ENCODE data around the gene CHD6. TPM values are rescaled to one million over a fixed set of nuclear protein-coding genes. Genes with fewer than 3 reads are reported as not detected.

CHD6 gene, protein sequence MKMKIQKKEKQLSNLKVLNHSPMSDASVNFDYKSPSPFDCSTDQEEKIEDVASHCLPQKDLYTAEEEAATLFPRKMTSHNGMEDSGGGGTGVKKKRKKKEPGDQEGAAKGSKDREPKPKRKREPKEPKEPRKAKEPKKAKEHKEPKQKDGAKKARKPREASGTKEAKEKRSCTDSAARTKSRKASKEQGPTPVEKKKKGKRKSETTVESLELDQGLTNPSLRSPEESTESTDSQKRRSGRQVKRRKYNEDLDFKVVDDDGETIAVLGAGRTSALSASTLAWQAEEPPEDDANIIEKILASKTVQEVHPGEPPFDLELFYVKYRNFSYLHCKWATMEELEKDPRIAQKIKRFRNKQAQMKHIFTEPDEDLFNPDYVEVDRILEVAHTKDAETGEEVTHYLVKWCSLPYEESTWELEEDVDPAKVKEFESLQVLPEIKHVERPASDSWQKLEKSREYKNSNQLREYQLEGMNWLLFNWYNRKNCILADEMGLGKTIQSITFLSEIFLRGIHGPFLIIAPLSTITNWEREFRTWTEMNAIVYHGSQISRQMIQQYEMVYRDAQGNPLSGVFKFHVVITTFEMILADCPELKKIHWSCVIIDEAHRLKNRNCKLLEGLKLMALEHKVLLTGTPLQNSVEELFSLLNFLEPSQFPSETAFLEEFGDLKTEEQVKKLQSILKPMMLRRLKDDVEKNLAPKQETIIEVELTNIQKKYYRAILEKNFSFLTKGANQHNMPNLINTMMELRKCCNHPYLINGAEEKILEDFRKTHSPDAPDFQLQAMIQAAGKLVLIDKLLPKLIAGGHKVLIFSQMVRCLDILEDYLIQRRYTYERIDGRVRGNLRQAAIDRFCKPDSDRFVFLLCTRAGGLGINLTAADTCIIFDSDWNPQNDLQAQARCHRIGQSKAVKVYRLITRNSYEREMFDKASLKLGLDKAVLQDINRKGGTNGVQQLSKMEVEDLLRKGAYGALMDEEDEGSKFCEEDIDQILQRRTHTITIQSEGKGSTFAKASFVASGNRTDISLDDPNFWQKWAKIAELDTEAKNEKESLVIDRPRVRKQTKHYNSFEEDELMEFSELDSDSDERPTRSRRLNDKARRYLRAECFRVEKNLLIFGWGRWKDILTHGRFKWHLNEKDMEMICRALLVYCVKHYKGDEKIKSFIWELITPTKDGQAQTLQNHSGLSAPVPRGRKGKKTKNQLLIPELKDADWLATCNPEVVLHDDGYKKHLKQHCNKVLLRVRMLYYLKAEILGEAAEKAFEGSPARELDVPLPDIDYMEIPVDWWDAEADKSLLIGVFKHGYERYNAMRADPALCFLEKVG (N-terminal part only)
- 10 to 100 TPM; 18.4 to 19.5 TPM for total RNA-seq

GRCh38 chr20:41617902-41618806, at the start of gene CHD6:
CHD6 (minus strand) TSS chr20:41618377; CDS start chr20:41551337, 67,040 bp downstream.
- H3K27me3 Mint-ChIP-seq, result no peaks in the 10 kb centered on the region
- DNase-seq, result peak; percentile 98
- peak within 1 kb of the TSS; percentile 89 for H3K4me3 Mint-ChIP-seq
- peaks cover 42% of the 10 kb centered on the region for H3K4me1 Mint-ChIP-seq
- no peaks in the 10 kb centered on the region for H3K9me3 Mint-ChIP-seq
- peak within 1 kb of the TSS; percentile 74 for H3K27ac Mint-ChIP-seq
- no peaks in the 10 kb centered on the region for H3K36me3 Mint-ChIP-seq

DNA sequence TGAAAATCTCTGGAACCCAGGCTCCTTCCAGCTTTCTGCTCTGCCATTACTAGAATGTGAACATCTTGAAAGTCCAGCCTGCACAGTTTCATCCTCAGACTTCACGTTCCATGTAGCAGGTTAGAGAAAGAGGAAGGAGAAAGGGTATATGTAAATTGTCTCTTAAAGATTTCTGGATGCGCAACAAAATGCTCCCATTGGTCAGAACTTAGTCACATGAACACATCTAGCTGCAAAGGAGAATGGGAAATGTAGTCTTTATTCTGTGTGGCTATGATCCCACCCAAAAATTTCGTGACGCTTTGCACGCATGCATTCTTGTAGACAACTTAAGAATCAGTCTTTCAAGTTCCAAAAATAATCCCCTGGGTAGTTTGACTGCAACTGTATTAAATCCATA, 46.4 kb upstream of the CHD6 start:
- Mint-ChIP-seq H3K9me3 (no peaks in the 10 kb centered on the region), H3K27me3 (peaks cover 12% of the 10 kb centered on the region), H3K4me3 (no peak overlapping the region), H3K27ac (no peak overlapping the region), H3K36me3 (no peaks in the 10 kb centered on the region), H3K4me1 (no peaks in the 10 kb centered on the region)
- no peak for DNase-seq

DNA sequence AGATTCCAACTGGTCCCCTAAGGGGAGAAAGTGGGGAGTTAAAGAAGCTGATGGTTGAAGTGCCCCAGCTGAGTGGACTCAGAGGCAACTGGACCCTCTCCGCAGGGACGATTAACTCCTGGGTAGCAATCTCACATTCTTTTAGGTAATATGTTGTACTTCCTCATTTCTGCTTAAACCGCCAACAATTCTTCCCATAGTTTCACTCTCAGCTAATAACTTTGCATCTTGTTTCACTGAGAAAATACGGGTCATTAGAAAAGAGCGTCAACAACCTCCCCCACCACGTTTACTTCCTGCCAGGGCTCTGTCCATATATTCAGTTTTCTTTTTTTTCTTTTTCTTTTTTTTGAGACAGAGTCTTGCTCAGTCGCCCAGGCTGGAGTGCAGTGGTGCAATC, 39.5 kb upstream of the CHD6 start:
- Mint-ChIP-seq H3K36me3 (no peaks in the 10 kb centered on the region), H3K4me1 (no peaks in the 10 kb centered on the region), H3K9me3 (no peaks in the 10 kb centered on the region), H3K27me3 (peaks cover 20% of the 10 kb centered on the region), H3K4me3 (no peak overlapping the region), H3K27ac (no peak overlapping the region)
- DNase-seq, result no peak

DNA sequence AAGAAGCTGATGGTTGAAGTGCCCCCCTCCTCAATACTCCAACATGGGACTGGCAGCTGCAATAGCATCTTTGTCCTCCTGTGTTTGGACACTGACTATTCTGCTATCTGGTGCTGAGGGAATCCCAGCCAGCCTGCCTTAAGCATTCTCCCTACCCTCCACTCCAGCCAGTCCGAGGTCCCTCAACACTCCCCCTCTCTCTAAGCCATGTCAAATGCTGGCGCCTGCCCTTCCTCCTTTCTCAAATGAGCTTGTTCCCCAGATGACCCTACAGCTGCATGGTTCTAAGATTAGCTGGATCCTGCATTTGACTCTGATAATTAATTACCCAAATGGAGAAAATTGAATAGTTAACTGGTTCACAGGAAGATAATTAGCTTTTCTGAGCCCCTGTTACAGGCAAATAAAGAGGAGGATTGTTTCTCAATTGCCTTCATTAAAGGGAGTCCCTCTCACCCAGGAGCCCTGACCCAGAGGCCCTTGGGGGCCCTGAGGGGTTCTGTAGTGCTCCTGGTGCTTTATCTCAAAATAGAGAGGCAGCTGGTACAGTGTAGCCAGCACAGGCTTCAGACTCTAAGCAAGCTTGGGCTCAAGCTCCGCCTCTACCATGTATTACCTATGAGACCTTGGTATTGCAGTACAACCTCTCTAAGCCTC, 37.9 kb upstream of the CHD6 start:
- DNase-seq, result no peak
- Mint-ChIP-seq H3K27ac (no peak overlapping the region), H3K4me1 (no peaks in the 10 kb centered on the region), H3K27me3 (peaks cover 20% of the 10 kb centered on the region), H3K9me3 (no peaks in the 10 kb centered on the region), H3K36me3 (no peaks in the 10 kb centered on the region), H3K4me3 (no peak overlapping the region)

GRCh38 chr20:41654884-41655283, 36.7 kb upstream of the CHD6 start:
- no peaks in the 10 kb centered on the region for H3K4me1 Mint-ChIP-seq
- DNase-seq, result no peak
- no peak overlapping the region for H3K4me3 Mint-ChIP-seq
- H3K27ac Mint-ChIP-seq, result no peak overlapping the region
- H3K9me3 Mint-ChIP-seq, result no peaks in the 10 kb centered on the region
- no peaks in the 10 kb centered on the region for H3K36me3 Mint-ChIP-seq
- peaks cover 14% of the 10 kb centered on the region for H3K27me3 Mint-ChIP-seq

GRCh38 chr20:41654292-41654691, 36.1 kb upstream of the CHD6 start:
- Mint-ChIP-seq H3K27ac (no peak overlapping the region), H3K36me3 (no peaks in the 10 kb centered on the region), H3K4me3 (no peak overlapping the region), H3K27me3 (peaks cover 14% of the 10 kb centered on the region), H3K4me1 (no peaks in the 10 kb centered on the region), H3K9me3 (no peaks in the 10 kb centered on the region)
- DNase-seq, result no peak

GRCh38 chr20:41650231-41650948, 32.2 kb upstream of the CHD6 start:
- Mint-ChIP-seq H3K4me1 (no peaks in the 10 kb centered on the region), H3K4me3 (no peak overlapping the region)
- no peak for DNase-seq

DNA sequence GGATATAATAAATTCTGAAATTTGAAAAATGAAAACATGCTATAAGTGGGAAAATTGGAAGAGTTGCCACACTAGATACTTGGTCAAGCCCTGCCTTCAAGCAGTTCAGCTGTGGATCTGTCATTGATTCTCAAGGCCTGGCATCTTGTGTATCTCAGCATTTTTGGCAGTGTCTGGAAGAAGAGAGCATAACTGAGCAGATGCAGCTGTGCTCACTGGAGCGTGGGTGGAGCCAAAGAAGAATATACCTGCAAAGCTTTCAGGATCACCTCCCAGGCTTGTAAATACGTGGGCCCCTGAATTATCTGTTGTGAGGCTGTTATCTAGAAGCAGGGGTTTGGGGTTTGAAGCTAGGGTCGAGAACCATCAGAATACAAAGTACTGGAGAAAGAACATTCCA, 31.3 kb upstream of the CHD6 start:
- Mint-ChIP-seq H3K4me3 (no peak overlapping the region), H3K4me1 (no peaks in the 10 kb centered on the region), H3K27ac (no peak overlapping the region), H3K36me3 (no peaks in the 10 kb centered on the region), H3K9me3 (no peaks in the 10 kb centered on the region), H3K27me3 (peaks cover 5% of the 10 kb centered on the region)
- no peak for DNase-seq

More at GRCh38 chr20:41650231-41650948, 32.2 kb upstream of the CHD6 start:
- Mint-ChIP-seq H3K36me3 (no peaks in the 10 kb centered on the region), H3K27me3 (peaks cover 5% of the 10 kb centered on the region), H3K9me3 (no peaks in the 10 kb centered on the region), H3K27ac (no peak overlapping the region)

DNA sequence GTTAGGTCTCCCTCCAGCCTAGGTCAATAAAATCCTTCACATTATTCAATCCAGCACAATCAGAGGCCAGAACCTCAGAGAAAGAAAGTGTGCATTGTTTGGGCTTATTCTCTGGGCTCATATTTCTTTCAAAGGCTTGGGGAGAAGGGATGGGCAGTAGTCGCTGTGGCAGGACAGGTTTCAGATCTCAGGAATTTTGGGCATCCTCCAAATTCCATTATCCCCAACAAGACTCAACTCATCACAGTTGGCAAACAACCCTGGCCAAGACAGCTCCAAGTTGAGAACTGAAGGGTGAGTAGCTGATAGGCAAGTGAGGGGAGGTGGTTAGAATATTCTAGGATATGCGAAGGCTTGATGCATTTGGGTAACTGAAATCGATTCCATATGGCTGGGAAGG, 27.2 kb upstream of the CHD6 start:
- H3K36me3 Mint-ChIP-seq, result no peaks in the 10 kb centered on the region
- DNase-seq, result no peak
- H3K9me3 Mint-ChIP-seq, result no peaks in the 10 kb centered on the region
- H3K4me1 Mint-ChIP-seq, result no peaks in the 10 kb centered on the region
- no peak overlapping the region for H3K27ac Mint-ChIP-seq
- H3K4me3 Mint-ChIP-seq, result no peak overlapping the region
- peaks cover 4% of the 10 kb centered on the region for H3K27me3 Mint-ChIP-seq

DNA sequence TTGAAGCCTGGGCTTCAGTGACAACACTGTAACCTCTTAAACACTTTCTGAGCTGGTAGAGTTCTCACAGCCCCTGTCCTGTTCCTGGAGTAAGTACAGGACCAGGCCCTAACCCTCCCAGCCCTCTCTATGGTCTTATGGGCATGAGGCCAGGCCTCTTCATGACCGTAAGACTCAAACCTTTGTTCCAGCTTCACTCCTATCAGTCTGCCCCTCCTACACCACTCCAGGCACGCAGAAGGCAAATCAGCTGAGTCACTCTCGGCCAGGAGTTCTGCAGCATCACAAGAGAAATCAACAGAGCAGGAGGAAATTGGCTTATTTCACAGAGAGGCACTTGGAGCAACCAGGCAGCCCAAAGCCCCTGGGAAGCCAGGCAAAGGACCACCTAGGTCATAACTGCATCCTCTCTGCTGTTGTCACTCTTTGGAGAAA, 25.3 kb upstream of the CHD6 start:
- Mint-ChIP-seq H3K4me1 (no peaks in the 10 kb centered on the region), H3K27me3 (peaks cover 4% of the 10 kb centered on the region), H3K36me3 (no peaks in the 10 kb centered on the region), H3K4me3 (no peak overlapping the region), H3K27ac (no peak overlapping the region), H3K9me3 (no peaks in the 10 kb centered on the region)
- DNase-seq, result no peak

DNA sequence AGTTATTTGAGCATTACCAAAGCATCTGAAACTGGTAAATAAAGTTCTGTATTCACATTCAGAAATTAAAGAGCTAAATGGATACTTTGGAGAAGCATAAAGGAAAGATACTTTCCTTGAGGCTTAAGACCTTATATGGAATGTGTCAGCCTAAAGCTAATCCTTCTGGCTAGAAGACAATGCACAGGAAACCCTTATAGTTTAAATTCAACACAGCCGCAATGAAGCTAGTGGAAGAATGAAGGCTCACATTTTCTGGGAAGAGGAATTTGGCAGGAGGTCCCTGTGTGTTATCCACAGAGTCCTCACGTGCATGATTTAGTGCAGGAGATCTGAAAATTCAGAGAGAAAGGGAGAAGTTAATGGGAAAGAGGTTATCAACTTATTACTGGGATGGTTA, 21.5 kb upstream of the CHD6 start:
- H3K27me3 Mint-ChIP-seq, result peaks cover 4% of the 10 kb centered on the region

GRCh38 chr20:41638456-41638855, 20.3 kb upstream of the CHD6 start:
- H3K27me3 Mint-ChIP-seq, result peaks cover 4% of the 10 kb centered on the region
- DNase-seq, result no peak
- H3K9me3 Mint-ChIP-seq, result no peaks in the 10 kb centered on the region
- no peaks in the 10 kb centered on the region for H3K4me1 Mint-ChIP-seq
- no peak overlapping the region for H3K27ac Mint-ChIP-seq
- no peak overlapping the region for H3K4me3 Mint-ChIP-seq
- no peaks in the 10 kb centered on the region for H3K36me3 Mint-ChIP-seq

More for the DNA sequence above, 21.5 kb upstream of the CHD6 start:
- Mint-ChIP-seq H3K27ac (no peak overlapping the region), H3K9me3 (no peaks in the 10 kb centered on the region), H3K4me1 (no peaks in the 10 kb centered on the region), H3K36me3 (no peaks in the 10 kb centered on the region), H3K4me3 (no peak overlapping the region)
- no peak for DNase-seq

DNA sequence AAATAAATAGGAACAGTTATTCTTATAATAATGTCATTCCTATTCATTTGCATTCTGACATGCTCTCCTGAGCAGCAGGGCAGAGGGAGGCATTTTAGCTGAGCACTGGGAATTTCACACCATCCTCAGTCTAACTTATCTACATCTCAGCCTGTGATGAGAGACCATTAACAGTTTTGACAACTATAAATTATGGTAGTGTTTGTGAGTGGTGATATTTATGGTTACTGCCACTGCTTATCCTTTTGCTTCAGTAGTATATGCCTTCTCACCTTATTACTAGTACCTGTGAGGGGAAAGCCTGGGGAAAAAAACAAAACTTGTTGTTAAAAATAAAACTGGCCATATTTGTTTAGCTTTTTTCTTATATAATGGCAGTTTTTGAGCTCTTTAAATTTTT, 17.0 kb upstream of the CHD6 start:
- H3K4me1 Mint-ChIP-seq, result no peaks in the 10 kb centered on the region
- H3K27ac Mint-ChIP-seq, result no peak overlapping the region
- peaks cover 6% of the 10 kb centered on the region for H3K27me3 Mint-ChIP-seq
- no peaks in the 10 kb centered on the region for H3K36me3 Mint-ChIP-seq
- H3K4me3 Mint-ChIP-seq, result no peak overlapping the region
- H3K9me3 Mint-ChIP-seq, result no peaks in the 10 kb centered on the region
- no peak for DNase-seq
